Occipital lobe (tissue), 2 donors: ENCODE data around the gene MKRN2OS. TPM values are rescaled to one million over a fixed set of nuclear protein-coding genes. Genes with fewer than 3 reads are reported as not detected.
"Not testable (repeated sequence)": the region's sequence is repeated elsewhere in the genome, so short reads cannot be mapped to it uniquely, and the experiment has no call there.

Experiments
- DNase-seq: peaks from one replicate; lab custom pipeline; 2025; lab: John Stamatoyannopoulos, UW
- total RNA-seq: library from RNA; depleted of rRNA; stranded (reverse); fragments of >200 nt; gene quantifications from one replicate; pipeline ENCODE4 v1.2.3, GENCODE V29; 2014

MKRN2OS gene
- total RNA-seq, 1 donor from 2014 or later: not detected

GRCh38 chr3:12561397-12561796, 16.1 kb upstream of the MKRN2OS start:
- DNase-seq: no peak

- DNase-seq: no peak
Measured at GRCh38 chr3:12560505-12561190, 15.3 kb upstream of the MKRN2OS start.

GRCh38 chr3:12559520-12559919, 14.2 kb upstream of the MKRN2OS start:
- DNase-seq: no peak

- DNase-seq: no peak
Measured at GRCh38 chr3:12558706-12559105, 13.4 kb upstream of the MKRN2OS start.

GRCh38 chr3:12557473-12558100, 12.3 kb upstream of the MKRN2OS start:
- no peak for DNase-seq

- DNase-seq: peak; percentile 89
Measured at GRCh38 chr3:12556690-12557472, 11.6 kb upstream of the MKRN2OS start, which contains the start of gene MKRN2. Gene MKRN2, plus strand, starts transcription at chr3:12557087. Its CDS starts 64 bp downstream, at chr3:12557151.

- DNase-seq: no peak
Measured at GRCh38 chr3:12556314-12556689, 11.0 kb upstream of the MKRN2OS start.

GRCh38 chr3:12553921-12554391, 8.7 kb upstream of the MKRN2OS start:
- peak; percentile 5 for DNase-seq

- no peak for DNase-seq
Measured at GRCh38 chr3:12549971-12550760, 4.9 kb upstream of the MKRN2OS start.

- no peak for DNase-seq
Measured at GRCh38 chr3:12544652-12545472, 437 bp downstream of the MKRN2OS start.

- DNase-seq: not testable (repeated sequence)
Measured at GRCh38 chr3:12543497-12543896, 1.8 kb downstream of the MKRN2OS start.

- DNase-seq: no peak
Measured at GRCh38 chr3:12541625-12542024, 3.7 kb downstream of the MKRN2OS start.

GRCh38 chr3:12536423-12536822, 8.9 kb downstream of the MKRN2OS start:
- no peak for DNase-seq

- DNase-seq: peak; percentile 13
Measured at GRCh38 chr3:12532182-12532581, 13.1 kb downstream of the MKRN2OS start.

GRCh38 chr3:12527757-12528143, 17.5 kb downstream of the MKRN2OS start:
- no peak for DNase-seq

- no peak for DNase-seq
Measured at GRCh38 chr3:12522721-12523120, 22.6 kb downstream of the MKRN2OS start.

GRCh38 chr3:12521010-12521409, 24.3 kb downstream of the MKRN2OS start:
- no peak for DNase-seq

GRCh38 chr3:12518261-12519028, 26.9 kb downstream of the MKRN2OS start:
- DNase-seq: no peak

- no peak for DNase-seq
Measured at GRCh38 chr3:12516873-12517272, 28.4 kb downstream of the MKRN2OS start.

GRCh38 chr3:12515631-12516030, 29.7 kb downstream of the MKRN2OS start:
- DNase-seq: no peak
